K562 (cell line): ENCODE results near the gene SORCS2. TPM values are rescaled to one million over a fixed set of nuclear protein-coding genes. Genes with fewer than 3 reads are reported as not detected.

Experiments used
- ATAC-seq: fragments of 200-7000 bp; cut with Tn5 transposase; 3 replicates; pipeline ENCODE4 v1.9.1; 2020; ENCODE audit warnings: moderate library complexity
- BruUV-seq: library from RNA; stranded (reverse); fragments of 400-500 nt; replicated peaks from 2 replicates; lab custom pipeline; 2021; lab: Mats Ljungman, UMichigan
- CTCF ChIA-PET: fragments of 300-600 bp; formaldehyde crosslinking; extraction: SDS; loops from one replicate; lab custom pipeline; 2021; ENCODE audit warnings: low intra/inter-chr PET ratio; lab: Yijun Ruan, JAX
- POLR2A ChIA-PET: fragments of 300-600, 350-650 bp; sonication (Branson Sonifier 250); formaldehyde crosslinking; extraction: SDS; loops from one replicate; lab custom pipeline; 2021; ENCODE audit warnings: antibody characterized with exemption, inconsistent platforms; lab: Yijun Ruan, JAX
- DNase-seq, 4 experiments: peaks; one replicate each; pipeline versions ENCODE4 v3.0.0 to v3.0.0-alpha.2; 2011 to 2018; ENCODE audit warnings: low spot score in 3 of 4, mixed read lengths in 3 of 4; ENCODE audit errors: extremely low read depth in 1 of 4
- FAIRE-seq: peaks from 2 replicates; lab custom pipeline; 2011; peaks lifted over from hg19 to GRCh38; lab: Jason Lieb, UNC
- H2AFZ ChIP-seq: 2 replicates; pipeline ENCODE4 v1.6.0; 2011; ENCODE audit warnings: low read depth, low read length, control low read depth, inconsistent platforms
- H3K27ac ChIP-seq: fragments of 200-600 bp; 3 replicates; pipeline ENCODE4 v1.8.0; 2011; ENCODE audit warnings: low read depth, mild to moderate bottlenecking, control low read depth, inconsistent platforms, low read length, moderate library complexity, mixed read lengths; ENCODE audit errors: extremely low read depth
- H3K27me3 ChIP-seq, 2 experiments: fragments of 300-600 bp in 1 of 2; 2 replicates in 1 of 2; 3 replicates in 1 of 2; pipeline versions ENCODE4 v1.6.0 to v1.8.0; 2011; ENCODE audit warnings: inconsistent platforms in 2 of 2, low read length in 2 of 2, mild to moderate bottlenecking in 1 of 2, mixed read lengths in 1 of 2, moderate library complexity in 1 of 2; ENCODE audit not compliant: control insufficient read depth in 2 of 2, insufficient read depth in 2 of 2
- H3K36me3 ChIP-seq: fragments of 300-600 bp; 3 replicates; pipeline ENCODE4 v1.8.0; 2011; ENCODE audit warnings: mild to moderate bottlenecking, low read length, inconsistent platforms; ENCODE audit not compliant: control insufficient read depth, insufficient read depth
- H3K4me1 ChIP-seq, 2 experiments: fragments of 200-600 bp in 1 of 2; replicated peaks in 1 of 2; 2 replicates in 1 of 2; 3 replicates in 1 of 2; pipeline versions ENCODE4 v1.5.1 to v1.8.0; 2011; ENCODE audit warnings: inconsistent platforms in 2 of 2, low read length in 2 of 2, mild to moderate bottlenecking in 1 of 2, mixed read lengths in 1 of 2, moderate library complexity in 1 of 2; ENCODE audit not compliant: control insufficient read depth in 2 of 2, insufficient read depth in 2 of 2
- H3K4me2 ChIP-seq: 2 replicates; pipeline ENCODE4 v1.6.1; 2011; ENCODE audit warnings: low read length, control low read depth, inconsistent platforms, mixed read lengths; ENCODE audit not compliant: insufficient read depth
- H3K4me3 ChIP-seq: fragments of 200-600 bp; sonication (generic), shearing (Covaris generic); 2 replicates; pipeline ENCODE4 v1.5.1; 2016; ENCODE audit warnings: control low read depth, inconsistent platforms
- H3K79me2 ChIP-seq: fragments of 200-600 bp; 3 replicates; pipeline ENCODE4 v1.8.0; 2011; ENCODE audit warnings: low read length, inconsistent platforms; ENCODE audit not compliant: control insufficient read depth, insufficient read depth
- H3K9ac ChIP-seq, 2 experiments: 2 replicates each; pipeline versions ENCODE4 v1.6.0 to v1.6.1; 2011; ENCODE audit warnings: low read depth in 2 of 2, low read length in 2 of 2, control low read depth in 1 of 2, inconsistent platforms in 1 of 2, mild to moderate bottlenecking in 1 of 2, mixed read lengths in 1 of 2; ENCODE audit not compliant: insufficient read depth in 1 of 2
- H3K9me1 ChIP-seq: one replicate; pipeline ENCODE4 v1.6.0; 2011; ENCODE audit warnings: inconsistent platforms, mild to moderate bottlenecking, low read length, moderate library complexity; ENCODE audit not compliant: control insufficient read depth, insufficient read depth
- H3K9me3 ChIP-seq: replicated peaks from 2 replicates; pipeline ENCODE4 v1.5.1; 2011; ENCODE audit warnings: low read depth, low read length, inconsistent platforms; ENCODE audit not compliant: control insufficient read depth, insufficient read depth
- H4K20me1 ChIP-seq: replicated peaks from 2 replicates; pipeline ENCODE4 v1.6.1; 2011; ENCODE audit warnings: low read length, inconsistent platforms, mixed read lengths; ENCODE audit not compliant: control insufficient read depth, insufficient read depth
- CHD7 ChIP-seq: fragments of 200-600 bp; sonication (generic); IDR thresholded peaks from one replicate; pipeline ENCODE4 v1.6.1; 2012; ENCODE audit warnings: mild to moderate bottlenecking, low read depth, low read length, inconsistent platforms
- CXXC5 ChIP-seq: fragments of 250-450 bp; sonication (Bioruptor Pico); IDR thresholded peaks from 2 replicates; pipeline ENCODE4 v1.8.0; 2022; ENCODE audit warnings: inconsistent platforms, mild to moderate bottlenecking, moderate library complexity
- ZNF699 ChIP-seq: fragments of 250-450 bp; sonication (Bioruptor Pico); IDR thresholded peaks from 2 replicates; pipeline ENCODE4 v1.8.0; 2021; ENCODE audit warnings: mild to moderate bottlenecking, moderate library complexity; ENCODE audit not compliant: insufficient replicate concordance
- WGBS: fragments of 100-300 bp; shearing (Covaris generic); methylation state at CpG from one replicate; pipeline ENCODE4 v1.1.6; 2016; ENCODE audit warnings: low coverage, mixed read lengths; ENCODE audit not compliant: insufficient coverage; ENCODE audit errors: missing lambda C conversion rate; 5-methylcytosine and 5-hydroxymethylcytosine counted together
- in situ Hi-C: fragments of 300-500 bp; cut with MboI; formaldehyde crosslinking; loops from 4 replicates; pipeline ENCODE4 v1.15.0; 2018; ENCODE audit warnings: inconsistent platforms, mixed read lengths
- intact Hi-C: fragments of 100-400 bp; cut with micrococcal nuclease; formaldehyde crosslinking; loops from 2 replicates; pipeline ENCODE4 v1.14.2; 2022
- polyA plus RNA-seq, 8 experiments: library from polyadenylated mRNA; depleted of rRNA in 4 of 8; stranded (reverse) in 5 of 8; unstranded in 3 of 8; fragments of >200 nt; fragmentation: Nextera tagmentation in 2 of 8; fragmentation: Illumina TruSeq in 1 of 8; extraction: Ambion mirVana in 2 of 8; extraction: Trizol in 1 of 8; gene quantifications; 2 replicates each; pipeline versions ENCODE4 v1.2.1 to v1.2.3, GENCODE V29; 2011 to 2014; ENCODE audit warnings: inconsistent platforms in 1 of 8, missing spikeins in 1 of 8
- total RNA-seq, 7 experiments: library from RNA; depleted of rRNA in 6 of 7; stranded (reverse); fragments of >200 nt in 6 of 7; fragmentation: Illumina TruSeq in 2 of 7; extraction: Trizol in 2 of 7; gene quantifications; 2 replicates each; pipeline versions ENCODE4 v1.2.1 to v1.2.3, GENCODE V29; 2011 to 2021; ENCODE audit warnings: low replicate concordance in 1 of 7

The SORCS2 gene
- total and polyA plus RNA-seq, 9 of the 15 experiments (the other 6 are each of a cell fraction or from before 2014, with no cell fraction given) = not detected

DNA sequence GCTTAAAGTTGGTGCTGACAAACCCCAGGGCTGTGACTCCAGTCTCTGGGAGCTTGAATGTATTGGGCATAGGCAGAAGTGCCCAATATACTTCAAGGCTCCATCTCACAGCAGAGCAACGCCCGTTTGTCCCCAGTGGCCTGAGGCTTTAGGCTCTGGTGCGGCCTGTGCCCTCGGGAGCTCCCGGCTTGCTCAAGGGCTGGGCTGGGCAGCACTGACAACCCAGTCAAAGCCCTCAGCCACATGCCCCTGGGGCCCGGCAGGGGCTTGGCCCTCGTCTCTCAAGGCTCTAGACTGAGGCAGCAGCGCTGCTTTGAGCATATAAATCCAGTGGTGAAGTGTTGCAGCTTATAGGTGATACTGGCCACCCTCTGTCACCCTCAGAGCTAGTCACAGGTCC, 543.6 kb downstream of the SORCS2 start:
- ChIA-PET POLR2A (no interaction called here), CTCF (no interaction called here)
- H3K27ac ChIP-seq = no peak overlapping the region
- no peak overlapping the region for H3K4me3 ChIP-seq
- no peak overlapping the region for H3K9ac ChIP-seq
- no peaks in the 10 kb centered on the region for H3K79me2 ChIP-seq
- 1% methylated on average over 8 of the region's 8 CpGs for WGBS
- H3K36me3 ChIP-seq = no peaks in the 10 kb centered on the region
- intact Hi-C loops = no loop called here
- H3K4me1 ChIP-seq = peaks cover 0 to 12% of the 10 kb centered on the region in 2 experiments; a peak in 1 of 5 replicates
- H3K4me2 ChIP-seq = no peak overlapping the region
- DNase-seq (no peak), ATAC-seq (no peak), FAIRE-seq (no peak)
- peaks cover 14 to 68% of the 10 kb centered on the region in 2 experiments; a peak in 3 of 5 replicates for H3K27me3 ChIP-seq
- 0 out of 2 replicates have a peak, but pooled peaks cover 6% of the 10 kb centered on the region for H4K20me1 ChIP-seq
- H3K9me1 ChIP-seq = no peaks in the 10 kb centered on the region
- BruUV-seq = no TSS peak
- H2AFZ ChIP-seq = no peak overlapping the region
- H3K9me3 ChIP-seq = peaks cover 3% of the 10 kb centered on the region; the same call in 1 of the 2 replicates
- in situ Hi-C loops = no loop called here
- TF ChIP-seq CXXC5 (CRISPR knock-in tag) (no peak), CHD7 (no peak), ZNF699 (CRISPR knock-in tag) (no peak)
